Common myeloid progenitor, CD34-positive (primary cell): Measurements from ENCODE around the gene IBA57.
A peak's percentile ranks its signal among the peaks of the same experiment; 100 is the strongest.
"Not testable (repeated sequence)": the region's sequence is repeated elsewhere in the genome, so short reads cannot be mapped to it uniquely, and the experiment has no call there.

Experiments used
- CTCF ChIA-PET: fragments of 350-600 bp; sonication (Branson Sonifier 250); formaldehyde crosslinking; loops from one replicate; lab custom pipeline; 2021; ENCODE audit warnings: antibody characterized with exemption; lab: Charles Lee
- POLR2A ChIA-PET: fragments of 350-600 bp; sonication (Branson Sonifier 250); formaldehyde crosslinking; loops from one replicate; lab custom pipeline; 2021; ENCODE audit warnings: antibody characterized with exemption; lab: Charles Lee
- DNase-seq, 3 donors: peaks; one replicate each; pipeline versions ENCODE4 v3.0.0 to v3.0.0-alpha.2; 2013
- H3K27ac ChIP-seq, 2 experiments: 1 replicate in 1 of 2; 2 replicates in 1 of 2; pipeline ENCODE4 v1.7.0; 2013; ENCODE audit warnings: inconsistent platforms in 2 of 2, low read length in 2 of 2, mild to moderate bottlenecking in 2 of 2, low read depth in 1 of 2, moderate library complexity in 1 of 2; ENCODE audit not compliant: severe bottlenecking in 2 of 2, insufficient read depth in 1 of 2, poor library complexity in 1 of 2
- H3K27me3 ChIP-seq, 5 experiments: replicated peaks in 2 of 5; 1 replicate in 3 of 5; 2 replicates in 2 of 5; pipeline versions ENCODE4 v1.6.1 to v1.7.0; 2013; ENCODE audit warnings: low read length in 4 of 5, mild to moderate bottlenecking in 2 of 5, moderate library complexity in 2 of 5, inconsistent platforms in 1 of 5; ENCODE audit not compliant: insufficient read depth in 5 of 5, control insufficient read depth in 4 of 5
- H3K36me3 ChIP-seq, 4 experiments: 1 replicate in 2 of 4; 2 replicates in 2 of 4; pipeline versions ENCODE4 v1.6.1 to v1.7.0; 2013; ENCODE audit warnings: low read length in 3 of 4, control low read depth in 1 of 4, mild to moderate bottlenecking in 1 of 4; ENCODE audit not compliant: control insufficient read depth in 4 of 4, insufficient read depth in 4 of 4
- H3K4me1 ChIP-seq, 4 experiments: 1 replicate in 3 of 4; 2 replicates in 1 of 4; pipeline versions ENCODE4 v1.6.1 to v1.7.1; 2013; ENCODE audit warnings: low read length in 3 of 4, mild to moderate bottlenecking in 3 of 4, control low read depth in 1 of 4, inconsistent platforms in 1 of 4, moderate library complexity in 1 of 4; ENCODE audit not compliant: control insufficient read depth in 4 of 4, insufficient read depth in 4 of 4; ENCODE audit errors: control extremely low read depth in 1 of 4
- H3K4me3 ChIP-seq, 7 experiments: 1 replicate in 4 of 7; 2 replicates in 3 of 7; pipeline versions ENCODE4 v1.5.1 to v1.7.0; 2013; ENCODE audit warnings: mild to moderate bottlenecking in 7 of 7, low read length in 6 of 7, moderate library complexity in 6 of 7, inconsistent platforms in 2 of 7, low read depth in 2 of 7, control low read depth in 1 of 7; ENCODE audit not compliant: insufficient read depth in 4 of 7, control insufficient read depth in 1 of 7; ENCODE audit errors: extremely low read depth in 1 of 7
- H3K9me3 ChIP-seq, 5 experiments: 1 replicate in 4 of 5; 2 replicates in 1 of 5; pipeline versions ENCODE4 v1.6.1 to v1.7.1; 2013; ENCODE audit warnings: low read length in 4 of 5, mild to moderate bottlenecking in 2 of 5, inconsistent platforms in 1 of 5, low read depth in 1 of 5, moderate library complexity in 1 of 5; ENCODE audit not compliant: control insufficient read depth in 4 of 5, insufficient read depth in 2 of 5; ENCODE audit errors: control extremely low read depth in 1 of 5
- WGBS: methylation state at CpG from one replicate; pipeline ENCODE4 v1.1.5; 2013; ENCODE audit not compliant: insufficient coverage; 5-methylcytosine and 5-hydroxymethylcytosine counted together

The IBA57 gene

DNA sequence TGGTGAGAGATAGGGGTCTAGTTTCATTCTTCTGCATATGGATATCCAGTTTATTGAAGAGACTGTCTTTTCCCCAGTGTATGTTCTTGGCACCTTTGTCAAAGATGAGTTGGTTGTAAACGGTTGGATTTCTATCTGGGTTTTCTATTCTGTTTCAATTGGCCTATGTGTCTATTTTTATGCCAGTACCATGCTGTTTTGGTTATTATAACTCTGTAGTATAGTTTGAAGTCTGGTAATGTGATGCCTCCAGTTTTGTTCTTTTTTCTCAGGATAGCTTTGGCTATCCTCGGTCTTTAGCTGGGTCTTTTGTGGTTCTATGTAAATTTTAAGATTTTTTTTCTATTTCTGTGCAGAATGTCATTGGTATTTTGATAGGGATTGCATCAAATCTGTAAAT lies 22.6 kb downstream of the IBA57 start:
- DNase-seq, H3K9me3 ChIP-seq, H3K4me1 ChIP-seq, H3K27ac ChIP-seq, H3K4me3 ChIP-seq, H3K36me3 ChIP-seq, H3K27me3 ChIP-seq, POLR2A ChIA-PET: not testable (repeated sequence)
- CTCF ChIA-PET: interaction anchor here (1.4 kb wide), 1 partner anchor 57 kb away, joined by 4 read pairs; no protein-coding TSS in a partner anchor
- 83% methylated on average over 1 of the region's 2 CpGs for WGBS

DNA sequence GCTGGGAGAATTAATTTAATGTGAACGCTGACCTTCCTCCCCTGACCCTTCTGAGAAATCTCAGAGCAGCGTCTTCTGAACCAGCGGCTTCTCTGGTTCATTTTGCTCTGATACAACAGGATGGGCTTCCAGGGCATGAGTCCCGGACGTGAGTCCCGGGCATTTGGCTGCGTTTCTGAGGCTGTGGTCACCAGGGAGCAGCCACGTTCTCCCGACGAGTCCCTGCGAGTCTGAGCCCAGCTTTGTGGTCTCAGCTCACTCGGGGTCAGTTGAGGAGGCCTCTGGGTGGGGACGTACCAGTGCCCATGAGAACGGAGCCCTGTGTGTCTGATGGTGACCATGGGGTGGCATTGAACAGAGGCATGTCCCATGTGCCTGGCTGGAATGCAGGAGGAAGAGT lies 24.6 kb downstream of the IBA57 start:
- no peaks in the 10 kb centered on the region for H3K4me1 ChIP-seq
- H3K9me3 ChIP-seq: peaks cover 0 to 1% (median 0%) of the 10 kb centered on the region in 5 experiments
- H3K4me3 ChIP-seq: no peak overlapping the region
- no peak for DNase-seq
- peaks cover 0 to 2% (median 0%) of the 10 kb centered on the region in 4 experiments for H3K36me3 ChIP-seq
- WGBS: 86% methylated on average over 9 of the region's 14 CpGs
- H3K27me3 ChIP-seq: no peaks in the 10 kb centered on the region
- no peak overlapping the region for H3K27ac ChIP-seq
- ChIA-PET CTCF (no interaction called here), POLR2A (no interaction called here)

DNA sequence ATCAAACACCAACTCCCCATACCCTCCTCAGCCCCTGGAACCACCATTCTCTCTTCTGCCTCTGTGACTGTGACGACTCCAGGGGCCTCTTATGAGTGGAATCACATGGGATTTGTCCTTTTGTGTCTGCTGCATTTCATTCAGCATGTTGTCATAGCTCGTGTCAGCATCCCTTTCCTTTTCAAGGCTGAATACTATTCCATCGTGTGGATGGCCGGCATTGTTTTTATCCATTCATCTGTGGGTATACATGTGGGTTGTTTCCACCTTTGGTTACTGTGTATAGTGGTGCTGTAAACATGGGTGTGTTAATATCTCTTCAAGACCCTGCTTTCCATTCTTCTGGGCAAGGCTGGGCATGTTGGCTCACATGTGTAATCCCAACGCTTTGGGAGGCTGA lies 25.2 kb downstream of the IBA57 start:
- Histone ChIP-seq H3K27me3 (no peaks in the 10 kb centered on the region), H3K9me3 (peaks cover 0 to 1% (median 0%) of the 10 kb centered on the region in 5 experiments), H3K4me1 (no peaks in the 10 kb centered on the region), H3K36me3 (peaks cover 0 to 2% (median 0%) of the 10 kb centered on the region in 4 experiments), H3K27ac (no peak overlapping the region), H3K4me3 (no peak overlapping the region)
- ChIA-PET POLR2A (no interaction called here), CTCF (no interaction called here)
- WGBS: 100% methylated on average over 2 of the region's 5 CpGs
- DNase-seq: no peak

DNA sequence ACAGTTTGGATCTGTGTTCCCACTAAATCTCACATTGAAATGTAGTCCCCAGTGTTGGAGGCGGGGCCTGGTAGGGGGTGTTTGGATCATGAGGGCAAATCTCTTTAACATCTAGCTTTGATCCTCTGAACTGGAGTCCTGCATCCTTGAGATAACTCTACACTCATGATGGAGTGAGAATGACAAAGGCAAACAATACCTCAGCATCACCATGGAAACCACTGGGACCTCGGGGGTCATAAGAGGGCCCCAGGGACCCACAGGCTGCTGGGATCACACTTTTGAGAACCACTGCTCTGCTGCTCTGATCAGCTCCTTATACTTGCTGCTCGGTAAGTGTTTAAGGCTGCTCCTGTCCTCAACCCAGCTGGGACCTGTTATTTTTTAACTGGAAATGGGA lies 28.8 kb downstream of the IBA57 start:
- CTCF ChIA-PET: no interaction called here
- 93% methylated on average over 3 of the region's 3 CpGs for WGBS
- Histone ChIP-seq H3K4me3 (no peak overlapping the region), H3K27ac (no peak overlapping the region), H3K36me3 (peaks cover 0 to 4% (median 0%) of the 10 kb centered on the region in 4 experiments), H3K27me3 (no peaks in the 10 kb centered on the region), H3K9me3 (peaks cover 0 to 12% (median 2%) of the 10 kb centered on the region in 5 experiments), H3K4me1 (no peaks in the 10 kb centered on the region)
- POLR2A ChIA-PET: no interaction called here
- DNase-seq: peak in 2 of 3 donors; percentile 54 to 69

DNA sequence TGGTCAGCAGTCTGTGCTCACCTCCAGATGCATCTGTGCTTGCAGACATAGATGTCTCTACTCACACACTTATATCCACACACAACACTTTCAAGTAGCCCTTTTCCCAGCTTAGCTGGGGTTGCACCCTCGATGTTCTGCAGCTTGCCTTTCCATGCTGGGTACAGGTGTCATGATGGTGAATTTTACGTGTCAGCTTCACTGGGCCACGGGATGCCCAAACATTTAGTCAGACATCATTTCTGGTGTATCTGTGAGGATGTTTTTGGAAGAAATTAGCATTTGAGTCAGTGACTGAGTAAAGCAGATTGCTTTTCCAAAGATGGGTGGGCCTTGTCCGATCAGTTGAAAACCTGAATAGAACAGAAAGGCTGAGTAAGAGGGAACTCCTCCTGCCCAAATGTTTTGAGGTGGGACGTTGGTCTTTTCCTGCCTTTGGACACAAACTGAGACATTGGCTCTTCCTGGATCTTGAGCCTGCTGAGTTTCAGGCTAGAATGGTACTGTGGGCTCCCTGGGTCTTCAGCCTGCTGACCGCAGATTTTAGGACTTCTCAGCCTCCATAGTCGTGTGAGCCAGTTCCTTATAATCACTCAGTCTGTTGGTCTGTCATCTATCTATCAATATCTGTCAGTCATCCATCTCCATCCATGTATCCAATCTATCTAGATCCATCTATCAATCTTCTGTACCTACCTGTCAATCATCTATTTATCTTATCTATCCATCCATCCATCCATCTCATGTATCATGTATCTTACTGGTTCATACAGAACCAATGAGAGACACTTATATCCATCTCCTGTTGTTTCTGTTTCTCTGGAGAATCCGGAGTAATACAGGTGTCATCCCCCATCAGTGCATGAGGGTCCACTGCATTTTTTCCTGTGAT lies 29.6 kb downstream of the IBA57 start:
- CTCF ChIA-PET: no interaction called here
- no peak for DNase-seq
- WGBS: 94% methylated on average over 8 of the region's 8 CpGs
- no peaks in the 10 kb centered on the region for H3K4me1 ChIP-seq
- H3K27ac ChIP-seq: no peak overlapping the region
- H3K27me3 ChIP-seq: no peaks in the 10 kb centered on the region
- peaks cover 0 to 4% (median 0%) of the 10 kb centered on the region in 4 experiments for H3K36me3 ChIP-seq
- H3K4me3 ChIP-seq: no peak overlapping the region
- POLR2A ChIA-PET: no interaction called here
- H3K9me3 ChIP-seq: peaks cover 2 to 19% (median 3%) of the 10 kb centered on the region in 5 experiments

DNA sequence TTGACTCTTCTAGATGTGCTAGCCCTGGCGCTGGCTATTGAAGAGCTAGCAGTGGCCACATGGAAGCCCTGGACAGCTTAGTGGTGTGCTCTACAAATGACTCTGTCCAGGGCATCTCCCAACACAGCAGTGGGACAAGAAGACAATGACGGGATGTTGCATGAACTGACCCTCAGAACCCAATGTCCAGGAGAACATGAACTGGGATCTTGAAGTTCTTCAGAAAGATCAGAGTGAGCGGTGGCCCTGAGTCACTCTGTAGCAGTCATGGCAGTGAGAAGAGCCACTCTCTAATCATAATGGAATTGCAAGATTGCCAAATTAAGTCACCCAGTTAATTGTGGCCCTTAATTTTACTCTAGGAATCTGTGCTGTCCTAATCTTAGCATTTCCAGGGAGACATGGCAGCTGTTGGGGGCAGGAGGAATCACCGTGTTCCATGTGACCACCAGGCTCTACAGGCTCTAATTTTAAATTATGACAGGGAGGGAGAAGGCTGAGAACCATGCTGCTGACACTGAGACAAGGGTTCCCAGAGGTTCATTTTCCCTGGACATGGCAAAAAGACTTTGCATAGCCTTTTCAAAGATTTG lies 32.0 kb downstream of the IBA57 start:
- Histone ChIP-seq H3K9me3 (peaks cover 2 to 21% (median 3%) of the 10 kb centered on the region in 5 experiments), H3K27ac (no peak overlapping the region), H3K36me3 (peaks cover 0 to 2% (median 0%) of the 10 kb centered on the region in 4 experiments), H3K27me3 (no peaks in the 10 kb centered on the region), H3K4me3 (no peak overlapping the region), H3K4me1 (no peaks in the 10 kb centered on the region)
- DNase-seq: no peak
- ChIA-PET POLR2A (no interaction called here), CTCF (interaction anchor here (0.5 kb wide), 1 partner anchor 17 kb away, joined by 3 read pairs; no protein-coding TSS in a partner anchor)
- WGBS: 98% methylated on average over 4 of the region's 4 CpGs
